GM19099 (cell line): Measurements from ENCODE around the gene PROK2.

ENCODE experiments used
- POLR2A ChIP-seq: IDR thresholded peaks from 3 replicates; pipeline ENCODE4 v1.6.1; 2011; ENCODE audit warnings: low read depth; ENCODE audit not compliant: insufficient read length; ENCODE audit errors: extremely low read depth

Gene PROK2

DNA sequence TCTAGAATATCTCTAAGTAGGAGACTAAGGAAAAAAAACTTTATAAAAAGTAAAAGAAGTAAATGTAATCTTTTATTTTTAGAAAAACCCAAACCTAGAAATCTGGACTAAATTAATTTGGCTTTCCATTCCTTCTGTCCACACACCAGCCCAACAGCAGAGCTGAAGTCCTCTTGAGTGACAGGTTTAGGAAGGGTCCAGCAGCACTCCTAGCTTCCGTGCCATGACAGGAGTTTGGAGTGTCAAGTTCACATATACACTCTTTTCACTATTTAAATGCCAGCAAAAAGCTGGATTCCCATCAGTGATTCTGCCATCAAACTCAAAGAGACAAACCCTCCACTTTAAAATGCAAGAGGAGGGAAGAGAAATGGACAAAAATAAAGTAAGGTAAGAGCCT, 13.1 kb downstream of the PROK2 start:
- no peak for TF ChIP-seq POLR2A

DNA sequence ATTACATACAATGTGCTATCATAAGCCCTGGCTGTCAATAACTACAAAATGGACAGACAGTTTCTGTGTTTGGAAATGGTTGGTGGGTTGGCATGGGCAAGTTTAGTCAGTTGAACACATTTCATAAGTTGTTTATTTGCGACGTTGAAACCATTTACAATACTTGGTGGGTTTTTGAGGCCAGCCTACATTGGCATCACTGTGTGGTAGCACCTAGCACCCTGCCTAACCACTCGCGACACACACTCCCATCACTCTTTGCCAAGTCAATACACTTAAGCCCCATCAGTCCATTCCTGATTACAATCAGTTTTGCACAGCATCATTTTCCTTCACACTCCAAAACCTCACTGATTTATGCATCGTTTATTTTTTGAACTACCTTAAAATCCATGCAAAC, 13.8 kb downstream of the PROK2 start:
- no peak for TF ChIP-seq POLR2A

DNA sequence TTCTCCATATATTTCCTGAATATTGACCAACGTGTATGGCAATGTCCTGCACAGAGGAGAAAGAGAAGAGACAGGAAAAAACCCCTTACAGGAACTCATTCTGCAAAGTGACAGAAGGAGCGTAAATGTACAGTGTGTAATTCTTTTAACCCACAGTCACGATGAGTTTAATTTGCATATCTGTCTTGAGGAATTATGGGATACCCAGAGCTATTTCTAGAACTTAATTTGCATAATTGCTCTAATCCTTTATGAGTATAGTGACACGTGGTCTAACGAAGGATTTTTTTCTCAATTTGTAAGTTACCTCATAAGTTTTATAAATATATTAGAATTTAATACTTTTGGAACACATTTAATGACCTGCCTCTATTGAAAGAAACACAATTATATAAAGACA, 21.5 kb downstream of the PROK2 start:
- no peak for TF ChIP-seq POLR2A

DNA sequence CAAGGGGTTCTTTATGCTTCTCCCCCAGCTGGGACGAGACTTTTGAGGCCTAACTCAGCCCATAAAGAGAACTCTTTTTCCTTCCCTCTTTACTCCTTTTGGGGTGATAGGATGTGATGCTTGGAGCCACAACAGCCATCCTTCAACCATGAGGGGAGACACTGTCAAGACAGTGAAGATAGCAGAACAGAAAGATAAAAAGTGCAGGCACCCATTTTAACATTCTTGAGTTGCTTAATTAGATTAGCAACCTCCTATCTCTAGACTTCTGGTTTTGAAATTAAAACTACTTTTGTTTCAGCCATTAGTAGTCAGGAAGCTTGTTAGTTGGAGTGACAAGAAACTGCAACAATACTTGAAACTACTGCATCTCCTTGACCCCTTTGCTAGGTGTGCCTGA, 24.8 kb downstream of the PROK2 start:
- no peak for TF ChIP-seq POLR2A

DNA sequence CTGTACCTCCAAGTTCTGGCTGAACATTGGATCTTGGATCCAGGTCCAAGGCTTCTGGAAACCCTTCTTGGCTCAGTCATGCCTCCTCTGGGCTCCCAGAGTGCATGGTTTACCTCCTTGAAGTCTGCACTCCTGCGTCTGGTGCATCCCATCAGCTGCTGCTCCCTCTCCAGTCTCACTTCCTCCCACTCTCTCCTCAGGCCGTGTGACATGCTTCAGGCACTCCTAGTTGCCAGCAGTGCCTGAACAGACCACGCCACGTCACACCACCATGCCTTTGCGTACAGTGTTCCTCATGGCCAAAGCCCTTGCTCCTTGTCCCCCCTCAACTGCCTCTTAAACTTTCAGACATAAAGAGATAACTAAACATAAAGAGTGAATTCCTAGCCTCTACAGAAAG, 25.5 kb downstream of the PROK2 start:
- TF ChIP-seq POLR2A = no peak

DNA sequence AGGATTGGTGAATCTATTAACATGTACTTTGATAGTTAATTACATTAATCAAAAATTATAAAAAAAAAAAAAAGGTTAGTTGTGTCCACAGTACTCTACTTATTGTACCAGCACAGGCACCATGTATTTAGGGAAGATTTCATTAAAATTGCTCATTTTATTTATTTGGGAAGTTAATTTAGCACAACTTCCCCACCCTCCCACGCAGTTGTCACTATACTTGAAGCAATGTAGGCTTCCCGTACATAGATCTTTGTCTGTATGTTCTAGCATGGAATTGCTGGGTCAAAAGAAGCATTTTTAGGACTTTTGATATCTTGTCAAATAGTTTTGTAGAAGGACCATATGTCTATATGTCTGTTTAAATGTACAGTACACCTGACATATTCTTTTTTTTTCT, 26.9 kb downstream of the PROK2 start:
- TF ChIP-seq POLR2A = no peak

DNA sequence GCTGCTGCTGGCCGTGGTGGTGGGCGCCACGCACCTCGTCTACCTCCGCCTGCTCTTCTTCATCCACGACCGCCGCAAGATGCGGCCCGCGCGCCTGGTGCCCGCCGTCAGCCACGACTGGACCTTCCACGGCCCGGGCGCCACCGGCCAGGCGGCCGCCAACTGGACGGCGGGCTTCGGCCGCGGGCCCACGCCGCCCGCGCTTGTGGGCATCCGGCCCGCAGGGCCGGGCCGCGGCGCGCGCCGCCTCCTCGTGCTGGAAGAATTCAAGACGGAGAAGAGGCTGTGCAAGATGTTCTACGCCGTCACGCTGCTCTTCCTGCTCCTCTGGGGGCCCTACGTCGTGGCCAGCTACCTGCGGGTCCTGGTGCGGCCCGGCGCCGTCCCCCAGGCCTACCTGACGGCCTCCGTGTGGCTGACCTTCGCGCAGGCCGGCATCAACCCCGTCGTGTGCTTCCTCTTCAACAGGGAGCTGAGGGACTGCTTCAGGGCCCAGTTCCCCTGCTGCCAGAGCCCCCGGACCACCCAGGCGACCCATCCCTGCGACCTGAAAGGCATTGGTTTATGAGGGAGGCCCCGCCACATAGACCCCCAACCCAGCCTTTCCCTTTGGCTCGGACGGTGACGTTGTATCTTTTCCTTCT, 30.2 kb downstream of the PROK2 start:
- TF ChIP-seq POLR2A = no peak

DNA sequence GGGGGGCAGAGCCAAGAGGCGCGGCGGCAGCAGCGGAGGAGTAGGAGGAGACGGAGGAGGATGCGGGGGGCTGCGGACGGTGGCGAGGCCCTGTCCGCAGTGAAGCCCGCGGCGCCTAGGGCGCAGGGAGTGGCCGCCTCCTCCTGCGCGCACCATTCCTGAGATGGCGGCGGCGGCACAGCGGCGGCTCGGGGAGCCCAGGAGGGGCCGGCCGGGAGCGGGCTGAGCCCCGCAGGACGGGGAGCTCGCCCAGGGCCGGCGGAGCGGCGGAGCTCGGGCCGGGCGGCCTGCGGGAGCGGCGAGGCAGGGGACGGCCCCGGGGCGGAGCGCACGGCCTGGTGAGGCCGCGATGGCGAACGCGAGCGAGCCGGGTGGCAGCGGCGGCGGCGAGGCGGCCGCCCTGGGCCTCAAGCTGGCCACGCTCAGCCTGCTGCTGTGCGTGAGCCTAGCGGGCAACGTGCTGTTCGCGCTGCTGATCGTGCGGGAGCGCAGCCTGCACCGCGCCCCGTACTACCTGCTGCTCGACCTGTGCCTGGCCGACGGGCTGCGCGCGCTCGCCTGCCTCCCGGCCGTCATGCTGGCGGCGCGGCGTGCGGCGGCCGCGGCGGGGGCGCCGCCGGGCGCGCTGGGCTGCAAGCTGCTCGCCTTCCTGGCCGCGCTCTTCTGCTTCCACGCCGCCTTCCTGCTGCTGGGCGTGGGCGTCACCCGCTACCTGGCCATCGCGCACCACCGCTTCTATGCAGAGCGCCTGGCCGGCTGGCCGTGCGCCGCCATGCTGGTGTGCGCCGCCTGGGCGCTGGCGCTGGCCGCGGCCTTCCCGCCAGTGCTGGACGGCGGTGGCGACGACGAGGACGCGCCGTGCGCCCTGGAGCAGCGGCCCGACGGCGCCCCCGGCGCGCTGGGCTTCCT, 31.0 kb downstream of the PROK2 start, which contains the start of gene GPR27:
TSS of gene GPR27 (plus strand) at position 155 of the 909 bp plus-strand sequence. CDS start at position 350, 195 bp downstream.
- no peak for TF ChIP-seq POLR2A

DNA sequence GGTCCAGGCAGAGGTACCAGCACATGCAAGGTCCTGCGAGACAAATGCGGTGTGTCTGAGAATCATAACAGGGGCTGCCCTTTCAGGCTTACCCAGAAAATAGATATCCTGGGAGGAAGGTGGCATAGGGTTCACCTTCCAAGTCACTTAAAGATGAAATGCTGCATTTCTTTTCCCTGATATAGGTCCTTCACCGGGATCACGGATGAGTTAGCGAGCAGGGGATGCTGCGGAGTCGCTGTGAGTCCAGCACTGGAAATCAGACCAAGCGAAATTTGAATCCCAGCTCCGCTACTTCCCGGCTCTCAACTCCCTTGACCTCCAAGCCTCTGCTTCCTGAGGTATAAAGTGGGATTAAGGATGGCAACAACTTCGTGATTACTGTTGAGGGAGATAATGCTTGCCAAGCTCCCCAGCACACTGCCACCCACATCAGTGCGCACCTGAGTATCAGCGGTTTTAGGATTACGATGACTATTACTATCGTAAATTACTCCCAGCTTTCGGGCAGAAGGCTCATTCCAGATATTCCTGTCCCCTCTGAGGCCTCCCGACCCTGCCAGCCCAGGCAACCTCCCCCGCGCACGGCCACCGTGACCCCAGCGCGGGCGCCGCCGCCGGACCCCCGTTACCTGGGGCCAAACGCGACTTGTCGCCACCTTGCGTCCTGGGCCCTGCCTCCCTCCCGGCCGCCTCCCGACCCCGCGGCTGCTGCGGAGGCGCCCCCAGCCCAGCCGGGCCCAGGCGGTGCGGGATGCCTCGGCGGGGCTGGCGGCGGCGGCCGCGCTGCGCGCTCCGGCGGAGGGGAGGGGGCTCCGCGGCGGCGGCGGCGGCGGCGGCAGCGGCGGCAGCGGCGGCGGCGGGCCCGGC, 31.9 kb downstream of the PROK2 start:
- TF ChIP-seq POLR2A = no peak

DNA sequence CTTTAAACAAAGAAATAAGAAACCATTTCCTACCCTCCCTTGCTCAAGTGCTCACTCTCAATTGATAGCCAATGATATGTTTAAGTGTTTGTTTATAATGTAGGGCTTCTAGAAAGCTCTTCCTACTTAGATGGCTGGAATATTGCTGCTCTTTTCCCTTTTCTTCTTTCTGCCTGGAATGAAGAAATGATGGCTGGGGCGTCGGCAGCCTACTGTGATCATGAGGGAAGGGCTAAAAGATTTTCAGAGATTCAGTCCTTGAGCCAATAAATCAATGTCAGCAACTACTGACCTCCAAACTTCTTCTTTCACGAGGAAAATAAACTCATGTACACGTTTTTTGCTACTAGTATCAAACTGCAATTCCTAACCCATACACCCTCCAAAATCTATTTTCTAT, 33.3 kb downstream of the PROK2 start:
- no peak for TF ChIP-seq POLR2A

DNA sequence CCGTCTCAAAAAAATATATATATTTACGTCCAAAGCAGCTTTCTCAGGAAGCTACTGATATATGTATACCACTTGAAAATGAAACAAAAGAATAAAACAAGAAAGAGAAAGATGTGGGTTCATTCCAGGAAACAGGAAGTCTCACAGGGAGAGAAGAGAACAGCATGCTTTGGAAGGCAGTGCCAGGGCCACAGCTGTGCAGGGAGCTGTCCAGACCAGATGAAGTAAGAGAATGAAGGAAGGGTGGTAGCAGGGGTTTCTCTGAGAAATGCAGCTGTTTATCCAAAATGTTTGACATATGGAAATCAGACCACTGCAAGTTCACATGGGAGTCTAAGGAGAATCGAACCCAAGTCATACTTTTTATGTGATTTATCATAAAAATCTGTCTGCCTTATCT, 40.2 kb downstream of the PROK2 start:
- TF ChIP-seq POLR2A = no peak

DNA sequence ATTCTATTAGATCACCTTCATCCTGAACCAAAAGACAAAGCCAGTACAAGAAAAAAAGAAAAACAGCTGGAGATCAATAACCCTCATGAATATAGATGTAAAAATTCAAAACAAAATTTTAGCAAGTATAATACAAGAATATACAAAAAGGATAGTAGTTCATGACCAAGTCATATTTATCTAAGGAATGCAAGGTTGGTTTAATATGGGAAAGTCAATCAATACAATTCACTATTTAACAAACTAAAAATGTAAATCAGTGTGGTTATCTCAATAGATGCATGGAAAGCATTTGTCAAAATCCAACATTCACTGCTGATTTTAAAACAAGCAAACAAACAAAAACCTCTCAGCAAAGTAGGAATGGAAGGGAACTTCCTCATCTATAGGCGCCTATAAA, 42.3 kb downstream of the PROK2 start:
- no peak for TF ChIP-seq POLR2A

DNA sequence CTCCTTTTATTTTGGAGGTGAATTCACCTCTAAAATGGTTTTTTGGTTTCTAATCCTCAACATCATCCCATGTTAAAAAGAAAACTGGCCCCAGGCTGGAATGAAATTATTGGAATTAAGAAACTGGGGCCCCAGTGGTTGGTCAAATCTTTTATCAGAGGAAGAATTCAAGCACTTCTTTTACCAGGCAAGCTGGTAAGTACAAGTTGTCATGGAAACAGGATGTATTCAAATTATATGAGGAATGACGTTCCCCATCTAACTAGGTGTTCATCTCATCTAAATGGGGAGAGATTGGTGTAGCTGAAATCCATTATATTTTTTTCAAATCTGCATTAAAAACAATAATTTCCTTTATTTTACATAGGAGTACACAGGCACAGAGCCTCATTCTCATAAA, 50.1 kb downstream of the PROK2 start:
- no peak for TF ChIP-seq POLR2A

DNA sequence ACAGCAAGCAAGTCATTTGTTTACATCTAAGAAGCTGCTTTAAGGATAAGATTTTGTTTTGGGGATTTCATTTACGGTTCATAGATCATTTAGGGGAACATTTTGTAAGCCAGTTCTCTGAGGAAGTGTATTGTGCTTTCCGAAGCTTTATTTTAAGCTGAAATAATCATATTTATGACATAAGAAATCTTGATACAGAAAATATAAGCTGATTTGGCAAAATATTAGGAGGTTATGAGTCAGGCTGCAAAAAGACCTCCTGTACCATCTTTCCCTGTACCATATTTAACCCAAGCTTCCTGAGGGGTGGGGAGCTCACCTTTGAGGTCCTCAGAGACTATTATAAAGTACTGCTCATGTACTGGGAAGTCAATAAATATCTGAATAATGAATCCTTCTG, 51.6 kb downstream of the PROK2 start:
- no peak for TF ChIP-seq POLR2A

DNA sequence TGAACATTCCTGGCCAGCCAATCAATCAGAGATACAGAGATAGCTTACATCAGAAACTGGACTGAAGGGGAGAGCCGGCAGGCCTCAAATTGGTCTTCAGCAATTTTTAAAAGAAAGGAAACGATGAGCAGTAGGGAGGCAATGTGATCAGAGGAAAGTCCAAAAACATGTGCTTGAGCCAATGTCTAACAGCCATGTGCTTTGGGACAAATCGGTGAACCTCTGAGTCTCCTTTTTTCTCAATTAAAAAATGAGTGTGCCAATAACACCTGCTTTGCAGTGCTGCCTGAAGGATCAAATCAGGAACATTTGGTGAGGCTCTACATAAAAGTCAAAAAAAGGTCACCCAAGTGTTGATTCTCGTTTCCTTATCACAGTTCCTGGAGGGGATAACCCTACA, 52.3 kb downstream of the PROK2 start:
- no peak for TF ChIP-seq POLR2A
